NCI-H2227 treated with DMSO at 0.1 percent for 48 hours (cell line): ENCODE results near the gene DUSP1.

ENCODE experiments used
- DNase-seq: peaks from one replicate; lab custom pipeline; 2025; lab: John Stamatoyannopoulos, UW

The DUSP1 gene

GRCh38 chr5:172762214-172763119 lies 8.5 kb downstream of the DUSP1 start:
- no peak for DNase-seq

DNA sequence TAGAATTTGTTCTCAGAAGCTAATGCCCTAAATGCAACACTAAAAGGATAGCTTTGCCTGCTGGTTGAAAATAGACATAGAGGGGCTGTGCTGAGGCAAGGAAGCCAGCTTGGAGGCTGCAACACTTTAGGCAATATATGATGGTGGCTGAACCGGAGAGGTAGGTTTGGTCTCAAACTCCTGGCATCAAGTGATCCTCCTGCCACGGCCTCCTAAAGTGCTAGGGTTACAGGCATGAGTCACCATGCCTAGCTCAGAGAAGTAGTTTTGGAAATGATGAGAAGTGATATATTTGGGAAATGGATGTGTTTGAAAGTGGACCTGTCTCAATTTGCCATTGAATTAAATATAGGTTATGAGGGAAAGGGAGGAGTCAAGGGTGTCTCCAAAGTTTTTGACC lies 10.0 kb downstream of the DUSP1 start:
- no peak for DNase-seq

- DNase-seq, result no peak
These were observed 10.9 kb downstream of the DUSP1 start for GRCh38 chr5:172760136-172760535.

DNA sequence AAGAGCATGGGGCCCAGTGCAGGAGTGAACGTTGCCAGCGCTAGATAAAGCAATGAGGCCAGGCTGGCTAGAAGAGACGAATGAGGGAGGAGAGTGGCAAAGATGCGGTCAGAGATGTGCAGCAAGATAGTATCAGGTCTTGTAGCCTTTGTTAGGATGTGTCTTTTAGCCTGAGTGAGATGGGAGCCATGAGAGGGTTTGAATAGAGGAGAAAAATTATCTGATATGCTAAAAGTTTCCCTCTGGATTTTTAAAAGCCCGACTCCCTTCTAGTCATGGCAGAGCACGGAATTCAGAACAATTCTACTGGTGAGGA lies 12.2 kb downstream of the DUSP1 start:
- DNase-seq, result no peak

DNA sequence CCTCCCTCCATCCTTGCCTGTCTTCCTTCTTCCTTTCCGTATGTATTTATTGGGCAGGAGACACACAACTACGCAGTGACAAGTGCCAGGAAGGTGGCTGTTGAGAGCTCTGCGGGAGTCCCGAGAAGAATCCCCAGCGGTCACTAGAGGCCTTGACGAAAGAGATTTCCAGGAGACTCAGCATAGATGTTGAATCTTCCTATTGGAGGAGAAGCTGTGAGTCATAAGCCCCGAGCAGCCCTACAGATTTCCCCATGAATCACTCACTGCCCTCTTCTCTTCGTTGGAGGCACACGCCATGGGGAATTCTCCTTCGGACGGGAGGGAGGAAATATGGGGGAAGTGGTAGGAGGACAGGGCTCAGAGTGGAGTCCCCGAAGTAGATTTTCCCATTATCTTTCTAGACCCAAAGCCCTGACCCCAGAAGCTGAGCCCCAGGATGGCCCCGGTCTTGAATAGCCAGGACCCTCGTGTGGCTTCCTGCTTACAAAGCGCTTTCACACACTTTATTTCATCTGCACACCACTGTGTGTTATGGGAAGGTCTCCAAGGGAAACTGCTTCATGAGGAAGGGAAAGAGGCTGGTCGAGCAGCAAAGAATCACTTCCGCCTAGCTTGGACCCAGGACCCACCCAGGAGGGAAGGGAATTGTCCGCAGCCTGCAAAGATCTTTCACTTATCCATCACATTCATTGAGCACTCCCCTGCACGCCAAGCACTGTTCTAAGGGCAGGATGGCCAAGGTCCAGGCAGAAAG lies 12.7 kb downstream of the DUSP1 start:
- no peak for DNase-seq

GRCh38 chr5:172757394-172758010 lies 13.5 kb downstream of the DUSP1 start:
- no peak for DNase-seq

- no peak for DNase-seq
These were observed 14.1 kb downstream of the DUSP1 start for GRCh38 chr5:172756764-172757393.

DNA sequence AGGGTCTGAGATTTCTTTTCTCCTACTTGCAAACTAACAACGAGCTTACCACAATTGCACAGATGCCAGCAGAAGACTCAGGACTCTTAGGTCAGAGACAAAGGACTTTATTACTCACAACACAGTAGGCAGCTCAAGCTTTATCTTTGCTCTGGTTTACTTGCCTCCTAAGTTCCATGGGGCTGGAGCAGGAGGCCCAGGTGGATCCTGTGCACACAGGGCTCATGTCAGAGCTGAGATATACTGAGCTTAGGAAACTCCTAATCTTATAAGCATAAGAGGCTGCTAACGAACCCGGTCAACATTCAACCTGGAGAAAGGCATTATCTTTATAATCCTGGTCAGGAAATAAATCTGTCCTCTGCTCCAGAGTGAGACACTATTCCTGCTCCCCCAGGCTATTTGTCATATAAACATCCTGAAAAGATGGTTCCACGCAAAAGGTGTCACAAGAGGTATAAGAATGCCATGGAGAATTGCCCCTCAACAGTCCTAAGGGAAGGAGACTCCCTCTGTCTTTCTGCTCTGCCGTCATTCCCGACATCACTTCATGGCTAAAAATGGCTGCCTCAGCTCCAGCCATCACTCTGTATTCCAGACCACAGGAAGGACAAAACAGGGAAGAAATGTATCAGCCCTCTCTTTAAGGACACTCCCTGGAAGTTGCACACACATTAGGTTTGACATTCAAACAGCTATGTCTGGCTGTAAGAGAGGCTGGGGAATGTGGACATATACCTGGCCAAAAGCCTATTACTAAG lies 16.2 kb downstream of the DUSP1 start:
- no peak for DNase-seq

DNA sequence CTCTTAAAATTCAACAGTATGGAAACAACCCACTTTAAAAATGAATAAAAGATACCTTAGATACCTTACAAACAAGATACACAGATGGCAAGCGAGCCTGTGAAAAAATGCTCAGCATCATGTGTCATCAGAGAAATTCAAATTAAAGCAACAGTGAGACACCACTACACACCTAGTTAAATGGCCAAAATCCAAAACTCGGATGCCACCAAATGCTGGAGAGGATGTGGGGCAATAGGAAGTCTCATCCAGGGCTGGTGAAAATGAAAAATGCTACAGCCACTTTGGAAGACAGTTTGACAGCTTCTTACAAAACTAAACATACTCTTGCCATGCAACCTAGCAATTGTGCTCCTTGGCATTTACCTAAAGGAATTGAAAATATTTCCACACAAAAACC lies 17.9 kb downstream of the DUSP1 start:
- DNase-seq, result no peak

GRCh38 chr5:172751761-172752510 lies 19.1 kb downstream of the DUSP1 start:
- DNase-seq, result no peak

DNA sequence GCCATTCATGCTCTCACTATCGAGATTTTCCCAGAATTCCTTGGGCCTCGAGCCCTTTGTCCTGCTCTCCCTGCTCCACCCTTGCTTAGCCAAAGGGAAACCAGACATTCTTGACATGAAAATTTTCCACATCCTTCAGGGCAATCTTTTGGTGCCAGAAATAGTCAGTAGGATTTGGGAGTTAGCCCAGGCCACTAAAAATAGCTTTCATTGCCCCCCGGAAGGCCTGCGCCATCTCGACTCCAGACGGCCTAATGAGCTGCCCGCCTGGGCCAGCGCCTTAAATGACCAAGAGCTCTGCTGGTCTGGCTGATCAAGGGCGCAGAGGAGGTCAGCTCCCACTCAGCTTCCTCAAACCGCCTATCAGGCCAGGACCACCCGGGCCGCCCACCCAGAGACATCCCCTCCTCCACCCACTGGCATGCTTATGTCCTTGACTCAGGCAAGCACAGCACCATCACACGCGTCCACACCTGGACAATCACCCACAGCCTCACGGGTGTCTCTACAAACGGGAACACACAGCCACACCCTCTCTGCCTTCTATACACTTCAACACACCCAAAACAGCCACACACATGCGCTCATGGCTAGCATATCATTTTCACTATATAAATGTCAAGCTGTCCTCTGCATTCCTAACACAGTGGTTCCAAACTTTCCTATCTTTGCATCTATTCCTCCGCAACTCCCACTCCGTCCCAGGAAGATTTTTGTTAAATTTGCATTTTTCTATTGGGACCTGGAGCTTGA lies 20.9 kb downstream of the DUSP1 start:
- DNase-seq, result no peak

DNA sequence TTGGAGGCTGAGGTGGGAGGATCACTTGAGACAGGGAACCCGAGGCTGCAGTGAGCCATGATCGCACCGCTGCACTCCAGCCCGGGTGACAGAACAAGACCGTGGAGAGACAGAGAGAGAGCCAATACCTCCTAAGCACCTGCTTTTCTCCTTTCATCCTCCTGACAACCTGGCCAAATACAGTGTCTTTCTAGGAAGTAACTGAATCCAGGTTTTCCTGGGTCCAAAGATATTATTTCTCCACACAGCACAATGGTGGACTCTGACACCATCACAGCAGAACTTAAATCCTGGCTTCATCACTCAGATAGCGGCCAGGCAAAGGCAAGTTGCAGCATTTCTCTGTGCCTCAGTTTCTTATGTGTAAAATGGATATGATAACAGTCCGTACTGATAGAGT lies 21.9 kb downstream of the DUSP1 start:
- no peak for DNase-seq

GRCh38 chr5:172748341-172748843 lies 22.6 kb downstream of the DUSP1 start:
- no peak for DNase-seq

DNA sequence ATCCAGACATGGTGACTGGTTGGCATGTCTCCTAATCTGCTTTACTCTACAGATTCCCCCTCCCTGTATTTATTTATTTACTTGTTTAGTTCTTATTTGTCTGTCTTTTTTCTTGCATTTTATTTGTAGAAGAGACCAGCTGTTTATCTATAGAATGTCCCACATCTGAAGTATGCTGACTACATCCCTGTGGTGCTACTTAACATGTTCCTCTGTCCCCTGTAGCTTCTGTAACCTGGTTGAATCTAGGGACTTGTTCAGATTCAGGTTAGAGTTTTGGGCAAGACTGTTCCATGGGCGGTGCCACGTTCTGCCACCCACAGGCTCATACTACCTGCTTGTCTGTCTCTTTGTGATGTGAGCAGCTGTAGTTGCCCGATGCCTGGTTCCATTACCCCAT lies 23.5 kb downstream of the DUSP1 start:
- no peak for DNase-seq

GRCh38 chr5:172746725-172747124 lies 24.3 kb downstream of the DUSP1 start:
- no peak for DNase-seq

DNA sequence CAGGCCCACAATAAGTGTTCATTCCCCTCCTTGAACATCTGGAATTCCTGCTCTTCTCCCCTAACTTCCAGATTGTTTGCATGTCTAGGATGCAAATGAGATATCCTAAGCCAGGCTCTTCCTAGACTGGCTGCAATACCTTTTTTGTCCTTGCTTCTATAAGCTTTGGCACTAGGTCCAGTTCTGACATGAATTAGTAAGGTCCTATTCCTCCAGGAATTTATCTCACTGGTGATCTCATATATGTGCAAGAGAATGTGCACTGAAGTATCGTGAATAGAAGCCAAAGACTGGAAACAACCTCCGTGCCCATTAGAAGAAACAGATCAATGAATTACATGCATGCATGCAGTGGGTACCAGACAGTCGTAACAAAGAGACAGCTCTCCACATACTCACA lies 25.2 kb downstream of the DUSP1 start:
- DNase-seq, result no peak

DNA sequence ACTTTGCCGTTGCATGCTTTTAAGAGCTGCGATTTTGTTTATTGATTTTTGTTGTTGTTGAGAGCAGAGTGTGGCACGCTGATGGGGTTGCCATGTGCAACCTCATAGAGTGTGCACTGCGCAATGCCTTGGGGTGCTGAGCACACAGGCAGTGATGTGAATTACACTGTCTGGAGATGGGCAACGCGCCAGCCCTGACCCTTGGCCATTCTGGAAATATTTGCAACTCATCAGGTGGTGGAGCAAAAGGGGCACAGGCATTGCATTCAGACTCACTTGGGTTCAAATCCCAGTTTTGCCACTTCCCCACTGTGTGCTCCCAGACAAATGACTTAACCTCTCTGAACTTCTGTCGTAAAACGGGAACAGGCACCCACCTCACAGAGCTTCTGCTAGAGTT lies 25.6 kb downstream of the DUSP1 start:
- DNase-seq, result no peak

GRCh38 chr5:172744123-172745104 lies 26.6 kb downstream of the DUSP1 start:
- DNase-seq, result no peak
